Measurements from ENCODE around the gene HNRNPA1L2.
A peak's percentile ranks its signal among the peaks of the same experiment; 100 is the strongest.
"Not testable (repeated sequence)": the region's sequence is repeated elsewhere in the genome, so short reads cannot be mapped to it uniquely, and the experiment has no call there.

The HNRNPA1L2 gene

GRCh38 chr13:52638666-52639328, 3.4 kb upstream of the HNRNPA1L2 start:
- Histone ChIP-seq H3K4me3 (no peak overlapping the region), H3K27ac (no peak overlapping the region)

- H3K27ac ChIP-seq, result peak overlapping the region in 3 of 21 experiments; percentile 19 to 37 (median 23)
- no peak overlapping the region for H3K4me3 ChIP-seq
Measured at GRCh38 chr13:52644108-52644507, 1.9 kb downstream of the HNRNPA1L2 start.

DNA sequence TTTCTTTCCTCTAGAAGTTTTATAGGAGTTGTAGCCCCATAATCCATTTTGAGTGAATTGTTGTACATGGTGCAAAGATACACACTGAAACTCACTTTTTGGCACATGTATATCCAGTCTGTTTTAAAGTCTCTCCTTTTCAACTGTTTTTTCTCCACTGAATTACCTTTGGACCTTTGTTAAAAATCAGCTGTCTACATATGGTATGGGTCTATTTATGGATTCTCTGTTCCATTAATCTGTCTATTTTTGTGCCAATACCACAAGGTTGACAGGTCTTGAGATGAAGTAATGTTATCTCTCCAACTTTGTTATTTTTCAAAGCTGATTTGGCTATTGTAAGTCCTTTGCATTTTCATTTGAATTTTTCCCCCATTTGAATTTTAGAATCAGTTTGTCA, 4.7 kb downstream of the HNRNPA1L2 start:
- H3K27ac ChIP-seq, result no peak overlapping the region
- no peak overlapping the region for H3K4me3 ChIP-seq

- Histone ChIP-seq H3K27ac (peak overlapping the region in 1 of 21 experiments; percentile 99), H3K4me3 (peak overlapping the region in 3 of 7 experiments; percentile 72 to 82 (median 80))
Measured at GRCh38 chr13:52650731-52651130, 8.5 kb downstream of the HNRNPA1L2 start.

GRCh38 chr13:52651897-52652195, 9.6 kb downstream of the HNRNPA1L2 start:
- peak overlapping the region; percentile 66 to 84 (median 78) for H3K4me3 ChIP-seq
- H3K27ac ChIP-seq, result peak overlapping the region; percentile 81 to 100 (median 97)

DNA sequence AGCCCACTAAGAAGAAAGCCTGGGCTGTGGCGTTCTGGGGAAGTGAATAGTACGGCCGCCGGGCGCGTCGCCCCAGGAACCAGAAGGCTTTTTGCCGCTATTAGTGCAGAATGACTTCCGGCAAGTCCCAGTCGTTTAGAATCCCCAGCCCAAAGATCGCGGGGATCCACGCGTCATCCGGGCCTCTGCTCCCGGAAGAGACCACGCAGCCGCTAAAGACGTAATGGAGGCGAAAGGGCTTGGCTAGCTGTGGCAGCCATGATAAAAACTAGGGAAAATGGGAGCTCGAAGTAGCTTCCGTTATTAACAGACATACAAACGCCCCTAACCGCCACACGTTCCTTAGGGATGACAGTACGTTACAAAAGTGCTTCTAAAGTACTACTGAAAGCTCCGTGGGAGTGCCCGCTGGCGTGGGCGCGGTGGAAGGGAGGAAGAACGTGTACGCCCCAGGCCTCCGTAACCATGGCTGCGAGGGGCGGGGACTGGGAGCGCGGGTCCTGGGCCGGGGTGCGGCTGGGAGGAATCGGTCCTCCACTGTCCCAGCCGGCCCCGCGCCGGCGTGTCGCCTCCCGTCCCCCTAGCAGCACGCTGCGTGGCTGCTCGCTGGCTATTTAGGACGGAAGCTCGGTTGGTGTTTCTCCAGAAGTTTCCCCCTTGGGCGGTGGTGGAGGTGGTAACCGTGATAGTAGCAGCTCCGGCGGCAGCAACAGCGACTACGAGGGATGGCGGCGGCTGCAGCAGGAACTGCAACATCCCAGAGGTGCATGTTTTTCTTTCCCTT, 10.2 kb downstream of the HNRNPA1L2 start, which contains the start of gene SUGT1:
Gene SUGT1 (plus strand): TSS at position 641 of the 784 bp plus-strand sequence. CDS start 85 bp downstream, at position 726.
- Histone ChIP-seq H3K27ac (peak within 1 kb of the TSS; percentile 81 to 100 (median 97)), H3K4me3 (peak within 1 kb of the TSS; percentile 66 to 84 (median 78))

DNA sequence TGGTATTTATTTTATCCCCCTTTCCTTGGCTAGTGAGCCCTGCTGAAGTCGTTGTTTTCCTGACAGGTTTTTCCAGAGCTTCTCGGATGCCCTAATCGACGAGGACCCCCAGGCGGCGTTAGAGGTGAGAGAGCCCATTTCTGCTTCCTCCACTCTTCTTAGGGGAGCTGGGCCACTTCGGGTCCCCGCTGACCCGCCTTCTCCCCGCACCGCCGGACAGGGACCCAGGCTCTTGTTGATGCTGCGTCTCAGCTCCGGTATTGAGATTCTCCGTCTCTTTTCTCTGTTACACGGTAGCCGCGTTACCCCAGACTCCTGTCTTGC, 10.7 kb downstream of the HNRNPA1L2 start:
- Histone ChIP-seq H3K4me3 (peak overlapping the region; percentile 66 to 84 (median 78)), H3K27ac (peak overlapping the region; percentile 59 to 100 (median 97))

DNA sequence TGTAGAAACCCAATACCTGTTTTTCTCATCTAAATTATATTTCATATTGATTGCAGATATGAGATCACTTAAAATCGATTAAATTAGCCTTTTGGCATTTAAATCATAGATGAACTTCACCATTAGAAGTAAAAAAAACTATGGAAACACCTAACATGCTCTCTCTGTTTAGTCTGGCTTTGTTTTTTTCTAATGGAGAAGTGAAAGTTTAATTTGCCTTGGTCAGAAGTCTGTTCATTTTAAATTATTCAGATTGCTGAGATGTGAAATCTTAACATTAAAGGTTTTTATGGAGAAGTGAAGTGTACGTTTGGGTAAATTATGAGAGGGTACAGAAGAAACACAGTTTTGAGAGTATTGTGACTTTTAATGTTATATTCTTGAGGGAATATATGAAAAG, 17.1 kb downstream of the HNRNPA1L2 start:
- H3K4me3 ChIP-seq, result no peak overlapping the region
- no peak overlapping the region for H3K27ac ChIP-seq

DNA sequence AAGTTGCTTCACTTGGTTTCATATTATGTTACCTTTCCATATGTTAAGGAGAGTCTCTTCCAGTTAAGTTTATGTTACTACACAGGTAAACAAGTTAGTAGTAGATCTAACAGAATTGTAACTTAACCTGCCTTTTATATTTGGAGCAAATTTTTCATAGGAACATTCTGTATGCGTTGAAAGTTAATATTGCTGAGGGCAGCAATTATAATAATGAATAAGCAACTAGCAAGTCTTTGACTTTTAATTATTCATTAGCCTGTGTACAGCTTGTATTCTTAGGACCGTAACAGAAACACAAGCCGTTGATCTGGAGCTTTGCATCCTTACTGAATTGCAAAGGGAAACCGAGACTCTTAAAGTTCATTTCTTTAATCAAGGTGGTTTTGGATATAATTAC, 22.0 kb downstream of the HNRNPA1L2 start:
- H3K27ac ChIP-seq, result no peak overlapping the region
- H3K4me3 ChIP-seq, result no peak overlapping the region

DNA sequence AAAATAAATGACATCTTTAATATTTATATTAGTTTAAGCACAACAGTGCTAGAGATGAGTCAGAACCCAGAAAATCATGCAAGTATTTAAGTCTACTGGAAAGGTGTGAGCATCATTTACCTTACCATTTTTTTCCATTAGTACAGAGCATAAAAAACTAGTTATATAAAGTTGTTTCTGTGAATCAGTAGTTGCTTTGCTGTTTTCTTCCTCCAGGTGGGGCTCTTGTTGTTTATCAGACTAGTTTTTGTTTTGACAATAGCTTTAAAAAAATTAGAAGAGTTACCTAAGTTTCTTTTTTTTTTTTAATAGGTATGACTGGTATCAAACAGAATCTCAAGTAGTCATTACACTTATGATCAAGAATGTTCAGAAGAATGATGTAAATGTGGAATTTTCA, 23.1 kb downstream of the HNRNPA1L2 start:
- Histone ChIP-seq H3K27ac (no peak overlapping the region), H3K4me3 (no peak overlapping the region)

GRCh38 chr13:52669677-52670076, 27.4 kb downstream of the HNRNPA1L2 start:
- Histone ChIP-seq H3K27ac (no peak overlapping the region), H3K4me3 (no peak overlapping the region)

DNA sequence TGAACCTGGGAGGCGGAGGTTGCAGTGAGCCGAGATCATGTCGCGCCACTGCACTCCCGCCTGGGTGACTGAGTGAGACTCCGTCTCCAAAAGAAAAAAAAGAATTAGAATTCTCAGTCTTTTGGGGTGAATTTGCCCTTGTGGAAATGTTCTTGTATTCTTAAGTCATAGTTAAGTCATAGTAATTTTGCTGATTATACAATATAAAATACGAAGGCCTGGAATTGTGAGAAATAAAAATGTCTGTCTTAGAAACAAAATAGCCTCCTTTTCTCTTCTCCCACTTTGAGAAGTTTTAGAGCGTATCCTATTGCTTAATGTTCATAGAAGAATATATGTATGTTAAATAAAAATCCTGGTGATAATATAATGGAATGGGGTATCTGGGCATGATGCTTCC, 28.5 kb downstream of the HNRNPA1L2 start:
- Histone ChIP-seq H3K4me3 (no peak overlapping the region), H3K27ac (no peak overlapping the region)

DNA sequence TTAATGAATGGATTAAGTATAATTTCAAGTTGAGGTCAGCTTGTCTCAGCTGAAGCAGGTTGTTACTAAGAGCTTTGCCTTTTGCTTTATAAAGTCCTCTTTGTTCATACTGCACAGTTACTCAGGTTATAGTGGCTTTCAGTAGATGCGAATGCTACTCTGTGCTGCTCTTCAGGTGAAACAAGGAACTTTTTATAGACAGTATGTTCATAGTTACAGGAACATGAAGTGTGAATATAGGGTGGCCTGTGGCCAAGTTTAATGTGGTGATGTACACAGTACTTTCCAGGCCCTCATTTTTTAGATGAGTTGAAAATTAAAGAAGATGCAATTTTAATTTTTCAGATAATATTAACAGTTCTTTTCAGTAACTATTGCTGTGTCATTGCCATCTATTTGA, 31.2 kb downstream of the HNRNPA1L2 start:
- Histone ChIP-seq H3K4me3 (no peak overlapping the region), H3K27ac (no peak overlapping the region)

DNA sequence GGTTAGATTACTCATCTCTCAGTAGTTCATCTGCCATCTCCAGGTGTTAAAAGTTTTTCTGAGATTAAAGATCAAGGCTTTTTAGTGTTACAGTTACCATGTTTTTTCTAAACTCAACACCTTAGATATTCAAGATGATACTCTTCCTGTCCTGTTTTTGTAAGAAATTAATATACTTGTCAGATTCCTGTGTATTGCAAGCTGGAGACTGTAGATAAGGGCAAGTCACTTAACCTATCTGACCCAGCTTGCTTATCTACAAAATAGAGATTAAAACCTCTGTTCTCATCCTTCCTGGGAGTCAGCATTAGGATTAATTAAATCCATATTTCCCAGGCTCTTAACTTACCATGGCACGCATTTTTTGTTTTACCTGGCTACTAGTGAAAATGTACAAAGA, 35.6 kb downstream of the HNRNPA1L2 start:
- Histone ChIP-seq H3K4me3 (no peak overlapping the region), H3K27ac (no peak overlapping the region)

DNA sequence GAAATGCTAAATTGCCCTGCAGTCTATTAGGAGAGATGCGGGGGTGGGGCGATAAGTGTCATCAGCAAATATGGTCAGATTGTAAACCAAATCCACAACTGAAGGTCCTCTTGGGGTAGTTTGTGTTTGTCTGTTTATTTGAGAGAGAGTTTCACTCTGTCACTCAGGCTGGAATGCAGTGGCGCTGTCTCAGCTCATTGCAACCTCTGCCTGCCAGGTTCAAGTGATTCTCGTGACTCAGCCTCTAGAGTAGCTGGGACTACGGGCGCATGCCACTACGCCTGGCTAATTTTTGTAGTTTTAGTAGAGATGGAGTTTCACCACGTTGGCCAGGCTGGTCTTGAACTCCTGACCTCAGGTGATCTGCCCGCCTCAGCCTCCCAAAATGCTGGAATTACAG, 43.6 kb downstream of the HNRNPA1L2 start:
- H3K4me3 ChIP-seq, H3K27ac ChIP-seq: not testable (repeated sequence)

DNA sequence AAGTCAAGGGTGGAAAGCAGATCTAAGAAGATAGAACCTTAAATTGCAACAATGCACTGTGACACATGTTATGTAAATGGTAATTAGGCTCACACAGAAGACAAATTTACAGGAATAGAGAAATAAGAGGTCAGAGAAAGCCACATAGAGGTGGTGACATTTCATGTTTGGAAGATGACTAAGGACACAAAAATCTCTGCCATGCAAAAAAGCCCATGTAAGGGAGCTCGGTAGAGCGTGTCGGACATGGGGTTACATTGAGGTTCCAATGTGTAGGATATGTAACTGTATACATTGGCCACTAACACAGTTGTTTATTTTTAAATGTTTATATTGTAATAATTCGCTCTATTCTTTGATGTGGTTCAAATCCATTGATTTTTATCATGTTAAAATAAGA, 44.1 kb downstream of the HNRNPA1L2 start:
- H3K27ac ChIP-seq, result no peak overlapping the region
- H3K4me3 ChIP-seq, result no peak overlapping the region
